ENCODE data around the gene DCTN4.

The DCTN4 gene

DNA sequence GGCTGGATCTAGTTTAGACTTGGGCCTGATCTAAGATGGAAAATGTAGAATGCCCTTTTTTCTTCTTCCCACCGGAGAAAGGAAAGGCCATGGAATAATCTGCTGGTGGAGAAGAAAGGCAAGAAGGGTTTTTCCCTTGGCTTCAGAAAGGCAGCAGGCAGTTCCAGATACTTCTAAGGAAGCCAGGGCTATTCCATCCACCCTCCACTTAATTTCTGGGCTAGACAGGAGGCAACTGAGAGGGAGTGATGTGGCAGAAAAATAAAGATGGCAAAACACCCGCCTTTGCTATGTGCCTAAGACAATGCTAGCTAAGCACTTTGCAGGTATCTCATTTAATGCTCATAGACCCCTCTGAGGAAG, 87.9 kb downstream of the DCTN4 start:
- no peak for DNase-seq (ENCODE audit: low spot score)
- TF ChIP-seq, protein P1, sequence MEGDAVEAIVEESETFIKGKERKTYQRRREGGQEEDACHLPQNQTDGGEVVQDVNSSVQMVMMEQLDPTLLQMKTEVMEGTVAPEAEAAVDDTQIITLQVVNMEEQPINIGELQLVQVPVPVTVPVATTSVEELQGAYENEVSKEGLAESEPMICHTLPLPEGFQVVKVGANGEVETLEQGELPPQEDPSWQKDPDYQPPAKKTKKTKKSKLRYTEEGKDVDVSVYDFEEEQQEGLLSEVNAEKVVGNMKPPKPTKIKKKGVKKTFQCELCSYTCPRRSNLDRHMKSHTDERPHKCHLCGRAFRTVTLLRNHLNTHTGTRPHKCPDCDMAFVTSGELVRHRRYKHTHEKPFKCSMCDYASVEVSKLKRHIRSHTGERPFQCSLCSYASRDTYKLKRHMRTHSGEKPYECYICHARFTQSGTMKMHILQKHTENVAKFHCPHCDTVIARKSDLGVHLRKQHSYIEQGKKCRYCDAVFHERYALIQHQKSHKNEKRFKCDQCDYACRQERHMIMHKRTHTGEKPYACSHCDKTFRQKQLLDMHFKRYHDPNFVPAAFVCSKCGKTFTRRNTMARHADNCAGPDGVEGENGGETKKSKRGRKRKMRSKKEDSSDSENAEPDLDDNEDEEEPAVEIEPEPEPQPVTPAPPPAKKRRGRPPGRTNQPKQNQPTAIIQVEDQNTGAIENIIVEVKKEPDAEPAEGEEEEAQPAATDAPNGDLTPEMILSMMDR (IDR thresholded peaks at IDR 0.05; ENCODE audit: borderline replicate concordance, control extremely low read depth, extremely low read depth, insufficient read depth, missing control alignments) = no peak
- in situ Hi-C loops (cut with MboI; ENCODE audit: low sequenced_read_pairs, unreplicated experiment) = loop anchor here (25.0 kb wide), 1 partner anchor 209 kb away; no protein-coding TSS in a partner anchor

DNA sequence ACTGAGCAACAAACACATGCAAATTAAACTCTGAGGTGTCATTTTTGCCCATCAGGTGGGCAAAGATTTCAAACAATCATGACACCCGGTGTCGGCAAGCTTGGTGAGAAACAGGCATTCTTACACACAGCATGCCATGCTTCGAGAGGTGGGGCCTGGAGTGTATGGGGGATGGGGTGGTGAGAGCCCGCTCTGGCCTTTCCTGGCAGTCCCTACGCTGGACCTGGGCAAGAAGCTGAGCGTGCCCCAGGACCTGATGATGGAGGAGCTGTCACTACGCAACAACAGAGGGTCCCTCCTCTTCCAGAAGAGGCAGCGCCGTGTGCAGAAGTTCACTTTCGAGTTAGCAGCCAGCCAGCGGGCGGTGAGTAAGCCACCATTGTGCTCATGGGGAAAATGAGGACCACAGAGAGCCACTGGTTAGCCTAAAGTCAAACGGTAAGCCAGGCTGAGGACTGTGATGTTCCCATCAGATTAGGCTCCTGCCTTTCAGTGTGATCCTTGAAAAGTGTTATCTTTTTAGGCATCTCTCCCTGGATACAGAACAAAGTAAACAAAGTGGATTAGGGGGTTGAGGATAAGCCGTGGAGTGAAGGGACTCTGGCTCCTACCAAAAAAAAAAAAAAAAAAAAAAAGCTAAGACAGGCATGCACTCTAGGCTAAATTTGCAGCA, 88.4 kb downstream of the DCTN4 start:
- in situ Hi-C loops (cut with MboI; ENCODE audit: low sequenced_read_pairs, unreplicated experiment) = loop anchor here (25.0 kb wide), 1 partner anchor 208 kb away; no protein-coding TSS in a partner anchor
- DNase-seq (ENCODE audit: low spot score) = no peak
- TF ChIP-seq, protein P1 (IDR thresholded peaks at IDR 0.05; ENCODE audit: borderline replicate concordance, control extremely low read depth, extremely low read depth, insufficient read depth, missing control alignments) = no peak

DNA sequence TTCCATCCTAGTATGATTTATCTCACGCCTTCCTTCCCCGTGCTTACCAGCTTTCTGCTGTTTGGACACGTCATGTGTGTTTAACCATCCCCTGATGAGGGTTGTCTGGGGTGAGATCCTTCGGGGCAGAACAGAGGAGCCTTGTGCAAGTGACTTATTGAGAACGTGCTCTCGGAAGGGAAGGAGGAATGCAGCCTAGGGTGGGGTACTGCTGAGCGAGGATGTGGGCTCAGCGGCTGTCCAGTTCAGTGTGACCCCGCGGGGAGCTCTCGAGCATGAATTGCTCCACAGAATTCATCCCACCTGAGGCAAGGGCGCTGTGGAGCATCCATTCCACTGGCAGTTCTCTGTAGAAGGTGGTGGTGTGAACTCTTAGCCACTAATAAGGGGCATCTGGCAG, 93.8 kb downstream of the DCTN4 start:
- no peak for DNase-seq (ENCODE audit: low spot score)
- in situ Hi-C loops (cut with MboI; ENCODE audit: low sequenced_read_pairs, unreplicated experiment) = loop anchor here (25.0 kb wide), 1 partner anchor 203 kb away; no protein-coding TSS in a partner anchor
- TF ChIP-seq, protein P1 (IDR thresholded peaks at IDR 0.05; ENCODE audit: borderline replicate concordance, control extremely low read depth, extremely low read depth, insufficient read depth, missing control alignments) = no peak

DNA sequence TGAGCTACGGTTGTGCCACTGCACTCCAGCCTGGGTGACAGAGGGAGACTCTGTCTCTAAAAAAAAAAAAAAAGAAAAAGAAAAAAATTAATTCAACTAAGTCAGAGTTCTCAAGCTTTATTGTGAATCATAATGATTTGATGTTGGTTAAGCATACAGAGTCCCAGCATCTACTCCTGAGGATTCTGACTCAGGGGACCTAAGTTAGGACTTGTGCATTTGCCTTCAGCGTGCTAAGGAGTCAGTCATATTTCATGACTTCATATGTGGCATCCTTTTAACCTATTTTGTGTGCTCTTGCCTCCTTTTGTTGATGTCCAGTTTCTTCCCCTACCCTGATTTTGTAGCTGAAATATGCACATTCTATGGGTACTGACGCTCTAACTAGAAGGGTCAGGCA, 94.9 kb downstream of the DCTN4 start:
- in situ Hi-C loops (cut with MboI; ENCODE audit: low sequenced_read_pairs, unreplicated experiment) = loop anchor here (25.0 kb wide), 1 partner anchor 202 kb away; no protein-coding TSS in a partner anchor
- TF ChIP-seq, protein P1 (IDR thresholded peaks at IDR 0.05; ENCODE audit: borderline replicate concordance, control extremely low read depth, extremely low read depth, insufficient read depth, missing control alignments) = no peak
- no peak for DNase-seq (ENCODE audit: low spot score)

DNA sequence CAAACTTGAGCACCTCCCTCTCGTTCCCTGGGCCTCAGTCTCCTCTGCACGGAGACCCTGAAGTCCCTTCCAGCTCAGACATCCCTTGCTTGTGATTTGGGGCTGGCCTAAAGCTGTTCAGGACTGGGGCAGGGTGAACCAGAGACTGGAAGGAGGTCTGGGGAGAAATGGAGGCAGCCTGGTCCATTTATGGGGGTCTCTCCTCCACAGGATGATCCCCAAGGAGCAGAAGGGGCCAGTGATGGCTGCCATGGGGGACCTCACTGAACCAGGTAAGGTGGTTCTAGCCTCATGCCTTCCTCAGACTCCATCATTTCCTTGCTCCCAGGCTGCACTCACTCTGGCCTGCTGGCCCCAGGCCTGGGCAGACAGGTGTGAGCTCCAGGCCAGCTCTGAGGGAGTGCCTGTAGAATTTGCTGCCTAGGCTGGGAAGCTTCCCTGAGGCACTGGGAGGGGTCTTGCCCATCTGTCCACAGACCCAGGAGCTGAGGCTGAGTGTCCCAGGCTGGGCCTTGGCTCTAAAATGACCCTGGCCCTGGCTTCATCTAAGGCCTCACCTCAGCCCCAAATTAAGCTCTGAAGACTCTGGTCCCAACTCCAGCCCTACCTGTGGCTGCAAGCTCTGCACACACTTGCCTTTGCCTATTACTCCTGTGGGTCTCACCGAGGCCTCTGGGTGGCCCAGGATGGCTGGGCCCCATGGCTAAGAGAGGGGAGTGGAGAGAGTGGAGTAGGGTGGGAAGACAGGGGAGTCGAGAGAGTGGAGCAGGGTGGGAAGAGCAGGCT, 95.9 kb downstream of the DCTN4 start:
- in situ Hi-C loops (cut with MboI; ENCODE audit: low sequenced_read_pairs, unreplicated experiment) = loop anchor here (25.0 kb wide), 1 partner anchor 201 kb away; no protein-coding TSS in a partner anchor
- TF ChIP-seq, protein P1 (IDR thresholded peaks at IDR 0.05; ENCODE audit: borderline replicate concordance, control extremely low read depth, extremely low read depth, insufficient read depth, missing control alignments) = no peak
- DNase-seq (ENCODE audit: low spot score) = no peak

DNA sequence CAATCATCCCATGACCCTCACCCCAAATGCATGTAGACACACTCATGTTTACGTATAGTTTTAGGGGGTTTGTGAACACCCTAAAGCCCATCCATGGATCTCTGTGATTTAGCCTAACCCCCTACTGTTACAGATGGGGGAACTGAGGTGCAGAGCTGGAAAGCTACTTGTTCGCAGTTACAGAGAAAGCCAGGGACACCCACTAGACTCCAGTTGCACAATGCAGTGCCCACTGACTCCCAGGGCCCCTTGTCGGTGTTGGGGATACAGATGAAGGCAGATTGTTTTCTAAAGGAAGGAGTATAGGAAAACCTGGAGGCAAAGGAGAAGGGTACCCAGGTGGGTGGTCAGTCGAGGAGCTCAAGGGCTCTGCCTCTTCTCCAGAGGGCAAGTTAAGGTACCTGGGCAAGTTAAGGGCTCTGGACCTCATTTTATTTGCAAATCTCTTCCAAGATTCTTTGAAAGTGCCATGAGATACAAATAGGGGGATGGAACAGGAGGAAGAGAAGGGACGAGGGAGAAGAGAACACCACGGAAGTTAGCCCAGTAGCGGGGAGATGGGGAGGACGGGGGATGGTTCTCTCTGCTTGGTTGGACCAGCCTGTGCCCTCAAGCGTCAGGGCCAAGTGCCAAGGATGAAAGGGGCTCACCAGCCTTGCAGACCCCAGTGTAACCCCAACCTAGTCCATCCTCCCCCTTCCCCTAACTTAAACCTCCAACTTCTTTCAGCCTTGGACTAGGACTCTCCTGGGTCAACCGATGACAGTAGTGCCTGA, 96.8 kb downstream of the DCTN4 start:
- in situ Hi-C loops (cut with MboI; ENCODE audit: low sequenced_read_pairs, unreplicated experiment) = loop anchor here (25.0 kb wide), 1 partner anchor 200 kb away; no protein-coding TSS in a partner anchor
- no peak for DNase-seq (ENCODE audit: low spot score)
- TF ChIP-seq, protein P1 (IDR thresholded peaks at IDR 0.05; ENCODE audit: borderline replicate concordance, control extremely low read depth, extremely low read depth, insufficient read depth, missing control alignments) = no peak
